ENCODE data around the gene LRRC10B. TPM values are rescaled to one million over a fixed set of nuclear protein-coding genes. Genes with fewer than 3 reads are reported as not detected.

Gene LRRC10B
- total RNA-seq, 2 donors from 2014 or later: not detected

GRCh38 chr11:61554172-61554988, 45.8 kb downstream of the LRRC10B start:
- H3K4me3 Mint-ChIP-seq: no peak overlapping the region
- DNase-seq (no peak), ATAC-seq (no peak)
- peaks cover 72% of the 10 kb centered on the region for H3K27me3 Mint-ChIP-seq
- H3K27ac Mint-ChIP-seq: no peak overlapping the region
- H3K4me1 Mint-ChIP-seq: peaks cover 13% of the 10 kb centered on the region
- peaks cover 12% of the 10 kb centered on the region for H3K36me3 Mint-ChIP-seq (ENCODE audit: low read depth)
- no peaks in the 10 kb centered on the region for H3K9me3 ChIP-seq (ENCODE audit: control insufficient read depth, low read length, poor library complexity, severe bottlenecking)

- H3K27ac Mint-ChIP-seq: no peak overlapping the region
- ATAC-seq: no peak
- H3K36me3 Mint-ChIP-seq (ENCODE audit: low read depth): peaks cover 12% of the 10 kb centered on the region
- H3K9me3 ChIP-seq (ENCODE audit: control insufficient read depth, low read length, poor library complexity, severe bottlenecking): no peaks in the 10 kb centered on the region
- H3K4me3 Mint-ChIP-seq: peak overlapping the region; percentile 55
- H3K4me1 Mint-ChIP-seq: peaks cover 13% of the 10 kb centered on the region
- H3K27me3 Mint-ChIP-seq: peaks cover 78% of the 10 kb centered on the region
- DNase-seq: no peak
Observed at GRCh38 chr11:61555051-61555969, 46.8 kb downstream of the LRRC10B start.

- ATAC-seq: no peak
- H3K27ac Mint-ChIP-seq: no peak overlapping the region
- peaks cover 12% of the 10 kb centered on the region for H3K36me3 Mint-ChIP-seq (ENCODE audit: low read depth)
- peaks cover 13% of the 10 kb centered on the region for H3K4me1 Mint-ChIP-seq
- no peak overlapping the region for H3K4me3 Mint-ChIP-seq
- no peak for DNase-seq
- peaks cover 84% of the 10 kb centered on the region for H3K27me3 Mint-ChIP-seq
- no peaks in the 10 kb centered on the region for H3K9me3 ChIP-seq (ENCODE audit: control insufficient read depth, low read length, poor library complexity, severe bottlenecking)
Observed at GRCh38 chr11:61555978-61556377, 47.4 kb downstream of the LRRC10B start.

- H3K4me3 Mint-ChIP-seq: no peak overlapping the region
Observed at GRCh38 chr11:61556621-61557020, 48.1 kb downstream of the LRRC10B start.

More at GRCh38 chr11:61556621-61557020, 48.1 kb downstream of the LRRC10B start:
- no peaks in the 10 kb centered on the region for H3K9me3 ChIP-seq (ENCODE audit: control insufficient read depth, low read length, poor library complexity, severe bottlenecking)
- H3K36me3 Mint-ChIP-seq (ENCODE audit: low read depth): peaks cover 12% of the 10 kb centered on the region
- no peak for ATAC-seq
- H3K4me1 Mint-ChIP-seq: peaks cover 10% of the 10 kb centered on the region
- no peak for DNase-seq
- H3K27me3 Mint-ChIP-seq: peaks cover 84% of the 10 kb centered on the region
- no peak overlapping the region for H3K27ac Mint-ChIP-seq

Other genes with a start within 250 kb of the LRRC10B start
- gene VWCE, start 213.4 kb upstream of the LRRC10B start, total RNA-seq: 1 to 10 TPM in 1 of 2 donors, under 1 TPM in 1; 0.65 to 1.4 TPM
- 100 to 1,000 TPM; 147 to 184 TPM for gene DDB1, start 175.6 kb upstream of the LRRC10B start, total RNA-seq
- gene TKFC, start 175.5 kb upstream of the LRRC10B start, total RNA-seq: 10 to 100 TPM; 39.6 to 41.9 TPM
- gene CYB561A3, start 146.9 kb upstream of the LRRC10B start, total RNA-seq: 10 to 100 TPM; 32.4 to 35.6 TPM
- 10 to 100 TPM; 46.1 to 48.9 TPM for gene TMEM138, start 146.4 kb upstream of the LRRC10B start, total RNA-seq
- gene TMEM216, start 116.2 kb upstream of the LRRC10B start, total RNA-seq: 1 to 10 TPM; 5.1 to 5.9 TPM
- gene CPSF7, start 78.8 kb upstream of the LRRC10B start, total RNA-seq: 100 to 1,000 TPM in 1 of 2 donors, 10 to 100 TPM in 1; 94.7 to 104 TPM
- gene SDHAF2, start 78.6 kb upstream of the LRRC10B start, total RNA-seq: 10 to 100 TPM; 31.1 to 32.7 TPM
- gene SYT7, start 72.3 kb downstream of the LRRC10B start, total RNA-seq: not detected
- 1 to 10 TPM; 1.3 to 2.1 TPM for gene DAGLA, start 171.6 kb downstream of the LRRC10B start, total RNA-seq
- gene MYRF, start 243.9 kb downstream of the LRRC10B start, total RNA-seq: 1 to 10 TPM in 1 of 2 donors, under 1 TPM in 1; 0.47 to 1.5 TPM

Measured in T-helper 17 cell (primary cell).